DMS153 treated with DMSO at 0.1 percent for 48 hours (cell line): ENCODE measurements around the gene FOXO3.

Experiments used
- DNase-seq: peaks from one replicate; lab custom pipeline; 2025; ENCODE audit not compliant: unreplicated experiment; lab: John Stamatoyannopoulos, UW

The FOXO3 gene

DNA sequence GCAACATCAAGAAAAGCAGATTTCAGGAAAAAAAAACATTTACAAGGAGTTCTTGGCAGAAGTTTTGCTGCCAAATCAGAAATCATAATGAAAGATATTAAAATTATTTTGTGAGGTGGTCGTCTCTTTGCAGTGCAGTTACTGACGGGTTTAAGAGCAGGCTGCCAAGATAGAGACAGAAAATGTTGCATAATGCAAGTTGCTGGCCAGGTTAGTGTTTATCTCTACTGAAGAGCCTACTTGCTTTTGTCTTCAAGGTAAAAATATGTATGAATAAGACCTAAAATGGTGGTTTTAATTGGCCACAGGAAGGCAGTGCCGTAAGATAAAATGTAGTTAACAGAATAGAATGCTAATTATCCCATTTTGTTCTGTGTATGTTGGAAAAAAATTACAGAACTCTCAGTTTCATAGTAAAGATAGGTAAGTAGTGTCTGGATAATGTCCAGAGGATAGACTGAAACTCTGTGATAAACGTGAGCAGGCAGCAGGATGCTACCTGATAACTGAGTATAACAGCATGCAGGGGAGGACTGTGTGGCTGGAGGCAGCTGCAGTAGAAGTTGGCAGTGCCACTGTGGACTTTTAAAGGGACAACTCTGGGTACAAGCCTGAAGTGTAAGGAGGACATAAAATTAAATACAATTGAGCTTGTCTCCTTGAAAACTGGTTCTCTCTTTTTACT, 13.9 kb downstream of the FOXO3 start:
- no peak for DNase-seq

DNA sequence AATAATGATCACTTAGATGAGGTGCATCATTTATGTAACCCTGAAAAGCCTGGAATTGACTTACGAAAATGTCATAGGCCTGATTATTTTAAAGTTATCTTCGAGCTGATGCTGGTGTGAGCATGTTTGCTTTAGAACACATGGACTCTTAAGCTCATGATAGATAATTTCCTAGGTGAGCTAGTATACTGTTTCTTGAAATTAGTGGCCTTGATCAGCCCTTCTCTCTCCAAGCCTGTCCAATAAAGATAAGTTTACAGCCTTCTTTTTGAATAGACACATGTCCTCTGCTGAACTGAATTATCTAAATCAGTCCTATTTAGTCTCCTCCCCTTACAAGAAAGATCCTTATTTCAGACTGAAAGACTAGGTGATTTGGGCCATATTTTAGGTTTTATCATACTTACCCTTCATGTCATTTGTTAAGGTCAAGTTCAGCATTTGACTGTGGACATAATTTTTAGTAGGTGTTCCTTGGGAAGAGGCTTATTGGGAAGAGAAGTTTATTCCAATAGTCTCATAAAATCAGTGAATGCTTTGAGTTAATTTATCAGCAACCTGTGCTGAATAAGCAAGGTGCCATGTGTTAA, 15.3 kb downstream of the FOXO3 start:
- DNase-seq: no peak

DNA sequence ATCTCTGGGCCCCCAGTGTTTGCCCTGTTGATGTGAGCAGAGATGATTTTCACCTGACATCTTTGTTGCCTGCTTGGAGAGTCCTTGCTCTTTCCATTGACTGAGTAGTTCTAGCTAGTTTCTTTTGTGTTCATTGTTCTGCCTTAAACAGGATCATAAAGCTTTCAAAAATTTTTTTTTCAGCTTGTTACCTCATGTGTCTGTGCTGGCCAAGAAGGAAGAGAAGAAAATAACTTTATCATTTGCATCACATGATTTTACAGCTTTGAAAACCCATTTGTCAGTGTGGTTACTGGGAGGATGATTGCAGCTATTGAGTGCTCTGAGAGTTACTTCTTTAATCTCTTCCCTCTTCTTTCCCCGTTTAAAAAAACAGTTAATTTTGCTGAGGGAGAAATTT, 16.0 kb downstream of the FOXO3 start:
- DNase-seq: no peak

DNA sequence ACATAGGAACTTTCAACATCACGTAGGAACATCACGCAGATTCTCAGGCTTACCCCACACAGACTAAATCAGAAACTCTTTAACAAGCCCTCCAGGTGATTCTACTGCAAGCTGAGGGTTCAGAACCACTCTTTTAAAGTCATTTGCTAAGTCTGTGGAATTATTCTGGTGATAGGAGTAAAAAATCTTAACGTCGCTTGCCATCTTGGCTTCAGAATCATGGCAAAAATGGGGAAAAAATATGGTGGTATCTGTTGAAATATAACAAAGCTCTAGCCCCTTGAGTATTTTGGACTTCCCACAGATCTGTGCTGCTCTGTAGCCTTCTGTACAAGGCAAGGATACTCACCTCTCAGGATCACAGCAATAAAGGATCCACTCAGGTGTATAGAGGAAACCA, 17.4 kb downstream of the FOXO3 start:
- no peak for DNase-seq

DNA sequence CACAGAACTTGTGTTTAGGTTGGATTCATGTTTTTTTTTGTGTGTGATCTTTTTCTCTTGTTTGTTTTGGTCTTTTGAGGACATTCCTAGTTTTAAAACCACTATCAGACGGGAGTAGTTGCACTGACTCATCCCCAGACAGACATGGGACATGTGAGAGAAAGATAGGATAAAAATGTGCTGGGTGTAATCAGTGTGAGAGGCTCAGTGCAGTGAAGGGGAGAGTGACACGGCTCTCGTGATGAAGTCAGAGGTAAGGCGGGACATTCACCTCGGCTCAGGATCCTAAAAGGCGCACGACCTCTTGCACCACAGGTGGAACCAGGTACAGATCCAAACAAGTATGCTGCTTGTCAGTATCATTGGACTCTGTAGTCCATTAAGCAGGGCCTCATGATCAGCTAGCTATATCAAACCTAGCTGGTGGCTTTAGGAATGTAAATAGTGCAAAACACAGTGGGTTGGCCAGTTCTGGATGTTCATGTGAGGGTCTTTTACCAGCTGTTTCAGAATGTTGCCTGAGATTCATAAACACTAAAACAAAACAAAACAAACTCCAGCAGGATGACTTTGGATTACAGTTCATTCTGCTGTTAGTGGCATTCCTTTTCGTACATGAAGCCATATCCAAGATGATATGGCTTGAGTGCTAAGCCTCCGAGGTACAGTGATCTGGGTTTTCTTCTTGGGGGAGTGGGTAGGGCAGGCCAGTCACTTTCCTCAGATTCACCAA, 18.0 kb downstream of the FOXO3 start:
- no peak for DNase-seq

DNA sequence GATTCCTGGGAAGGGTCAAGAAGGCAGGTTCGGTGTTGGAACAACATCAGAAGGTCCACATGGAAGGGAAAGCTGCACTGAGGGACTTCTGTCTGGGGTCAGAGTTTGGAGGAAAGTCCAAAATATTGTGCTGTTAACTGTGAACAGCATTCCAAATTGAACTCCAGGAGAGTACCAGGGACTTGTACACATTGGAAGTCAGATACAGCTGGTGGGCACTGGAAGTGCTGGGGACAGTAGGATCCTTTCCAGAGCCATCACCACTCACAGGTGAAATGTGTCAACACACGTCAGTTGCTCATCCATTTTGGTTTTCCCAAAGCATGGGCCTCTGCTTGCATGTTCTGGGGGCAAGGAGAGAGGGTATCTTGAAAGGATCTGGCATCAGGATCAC, 18.6 kb downstream of the FOXO3 start:
- DNase-seq: no peak

DNA sequence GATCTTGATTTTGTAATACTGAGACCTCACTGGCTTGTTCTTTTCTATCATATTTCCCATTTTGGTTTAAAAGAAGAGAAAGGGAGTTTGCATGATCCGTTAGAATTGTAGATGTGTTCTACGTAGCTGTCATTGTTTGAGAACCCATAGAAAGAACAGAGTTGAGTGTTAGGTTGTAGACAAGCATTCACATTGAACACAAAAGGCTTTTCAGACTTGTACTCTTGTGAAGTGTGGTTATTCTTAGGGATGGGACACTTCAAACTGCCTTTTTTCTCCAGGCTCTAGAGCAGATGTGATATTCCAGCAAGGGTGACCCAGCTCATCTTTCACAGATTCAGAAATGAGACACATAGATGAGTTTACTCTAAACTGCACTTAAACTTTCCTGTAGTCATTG, 19.9 kb downstream of the FOXO3 start:
- DNase-seq: no peak

DNA sequence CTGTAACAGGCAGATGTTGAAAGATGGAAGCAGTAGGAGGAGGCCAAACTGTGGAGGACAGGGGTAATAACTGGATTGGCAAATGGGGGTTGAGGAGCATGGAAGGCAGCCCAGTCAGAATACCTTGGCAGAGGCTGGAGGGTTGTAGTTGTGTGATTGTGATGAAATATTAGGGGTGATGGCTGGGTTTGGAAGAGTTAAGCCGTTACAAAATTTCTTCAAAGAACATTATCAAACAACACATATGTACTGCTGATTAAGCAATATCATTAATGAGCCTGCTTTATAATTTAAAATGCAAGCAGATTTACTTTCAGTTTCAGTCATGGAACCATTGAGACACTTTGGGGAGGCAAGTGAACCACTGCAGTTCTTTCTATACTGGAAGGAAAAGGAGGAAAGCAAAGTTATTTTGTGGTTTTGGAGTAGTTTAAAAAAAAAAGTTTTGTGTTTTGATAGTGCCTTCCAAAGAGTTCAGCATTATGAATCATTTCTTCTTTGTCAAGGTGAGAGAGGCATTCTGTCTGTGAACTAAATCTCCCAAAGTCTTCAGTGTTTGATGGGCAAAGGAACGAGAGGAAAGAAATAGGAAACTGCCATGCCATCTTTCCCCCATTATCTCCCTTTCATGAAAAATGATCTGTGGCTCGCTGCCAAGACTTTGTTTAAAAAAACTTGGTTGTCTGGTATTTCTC, 20.7 kb downstream of the FOXO3 start:
- no peak for DNase-seq

DNA sequence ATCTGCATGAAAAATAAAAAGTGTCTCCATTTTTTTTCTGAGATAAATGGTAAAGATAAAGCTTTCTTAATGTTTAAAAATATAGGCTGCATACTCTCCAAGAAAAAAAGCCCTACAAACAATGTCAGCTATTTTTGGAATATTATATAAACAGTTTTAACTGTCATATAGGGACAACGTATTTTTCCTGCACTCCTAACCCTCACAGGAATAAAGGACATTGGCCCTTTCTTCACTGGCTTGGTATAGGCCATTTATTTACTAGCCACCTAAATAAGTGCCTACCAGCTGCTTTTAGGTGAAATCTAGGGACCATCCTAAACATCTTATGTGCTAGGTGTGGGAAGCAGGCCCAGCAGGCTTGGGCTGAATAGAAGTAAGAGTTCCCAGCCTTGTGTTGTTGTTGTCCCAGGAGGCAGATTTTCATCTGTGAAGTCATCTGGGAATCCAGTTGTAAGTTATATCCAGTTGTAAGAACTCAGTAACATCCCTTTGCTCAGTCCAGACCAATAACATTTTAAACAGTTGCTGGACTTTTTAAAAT, 21.3 kb downstream of the FOXO3 start:
- DNase-seq: no peak

DNA sequence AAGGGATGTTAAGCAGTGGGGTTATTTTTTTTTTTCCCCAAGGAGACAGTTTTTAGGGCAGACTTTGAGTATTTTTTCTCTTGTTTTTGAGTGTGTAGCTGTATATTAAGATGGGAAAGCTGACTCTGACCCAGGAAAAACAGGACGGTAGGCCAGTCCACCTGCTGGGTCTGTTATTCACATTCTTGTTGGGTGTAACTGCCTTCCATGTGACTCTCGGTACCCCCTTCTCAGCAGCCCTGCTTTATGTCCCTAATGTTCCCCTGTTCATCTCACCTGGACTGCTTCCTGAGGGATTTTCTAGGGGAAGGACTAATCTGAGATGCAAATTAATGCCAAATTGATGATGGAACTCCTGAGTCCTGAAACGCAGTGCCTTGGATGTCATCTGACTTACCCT, 21.9 kb downstream of the FOXO3 start:
- DNase-seq: no peak

DNA sequence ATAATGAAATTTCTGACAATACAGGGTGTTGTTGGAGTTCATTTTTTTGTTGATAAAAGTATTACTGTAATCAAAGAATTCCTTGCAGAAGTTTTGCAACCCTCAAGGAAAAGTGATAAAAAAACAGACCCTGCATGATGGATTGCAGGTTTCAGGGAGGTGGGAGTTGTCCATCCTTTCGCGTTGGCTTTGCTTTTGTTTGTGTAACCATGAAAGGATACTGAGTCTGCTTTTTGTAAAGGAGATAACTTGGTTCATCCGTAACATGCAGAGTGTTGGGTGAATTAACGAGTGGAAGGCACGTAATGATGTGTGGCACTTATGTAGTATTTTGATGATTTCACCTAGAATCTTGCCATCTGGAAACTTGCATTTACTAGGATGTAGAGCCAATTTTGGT, 23.6 kb downstream of the FOXO3 start:
- no peak for DNase-seq

DNA sequence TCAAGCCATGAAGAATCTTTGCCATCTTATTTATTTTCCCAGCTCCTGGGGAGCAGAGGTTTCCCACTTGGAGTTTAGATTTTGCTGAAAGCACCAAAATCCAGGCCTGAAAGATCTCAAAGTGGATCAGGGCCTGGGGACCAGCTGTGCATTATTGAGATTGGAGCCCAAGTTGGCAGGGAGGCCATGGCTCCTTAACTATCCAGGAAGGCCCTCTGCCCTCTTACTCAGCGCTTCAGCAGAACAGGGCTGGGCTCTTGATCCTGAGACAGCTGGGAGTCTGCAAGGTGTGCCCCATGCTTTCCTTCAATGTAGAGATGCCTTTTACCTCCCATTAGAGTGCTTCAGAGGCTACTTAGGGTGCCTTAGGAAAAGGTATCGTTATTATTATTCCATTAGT, 24.6 kb downstream of the FOXO3 start:
- DNase-seq: no peak

DNA sequence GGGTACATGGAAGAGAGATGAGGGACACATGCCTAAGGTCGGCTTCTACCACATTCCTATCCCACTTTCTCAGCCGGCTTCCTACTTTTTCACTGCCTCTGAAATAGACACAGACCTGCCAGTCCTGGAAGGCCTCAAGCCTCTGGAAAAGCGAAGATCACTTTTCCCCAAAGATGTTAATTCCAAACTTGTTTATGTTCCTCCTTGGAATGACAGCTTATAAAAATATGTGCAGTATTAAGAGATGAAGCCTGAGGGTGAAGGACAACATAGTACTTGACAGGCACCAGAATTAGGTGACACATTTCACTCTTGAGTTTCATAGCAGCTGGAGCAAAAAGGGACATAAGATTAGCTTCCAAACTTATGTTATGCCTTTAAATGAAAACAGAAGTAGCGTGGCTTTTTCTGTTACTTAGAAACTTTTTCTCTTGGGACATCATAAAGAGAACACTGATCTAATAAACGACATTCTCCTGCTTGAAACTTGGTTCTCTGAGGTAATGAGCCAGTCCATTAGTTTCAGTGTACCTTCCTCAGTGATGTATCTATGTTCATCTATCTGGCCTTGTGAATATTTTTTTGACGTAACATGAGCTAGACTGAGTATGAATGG, 25.3 kb downstream of the FOXO3 start:
- DNase-seq: no peak

DNA sequence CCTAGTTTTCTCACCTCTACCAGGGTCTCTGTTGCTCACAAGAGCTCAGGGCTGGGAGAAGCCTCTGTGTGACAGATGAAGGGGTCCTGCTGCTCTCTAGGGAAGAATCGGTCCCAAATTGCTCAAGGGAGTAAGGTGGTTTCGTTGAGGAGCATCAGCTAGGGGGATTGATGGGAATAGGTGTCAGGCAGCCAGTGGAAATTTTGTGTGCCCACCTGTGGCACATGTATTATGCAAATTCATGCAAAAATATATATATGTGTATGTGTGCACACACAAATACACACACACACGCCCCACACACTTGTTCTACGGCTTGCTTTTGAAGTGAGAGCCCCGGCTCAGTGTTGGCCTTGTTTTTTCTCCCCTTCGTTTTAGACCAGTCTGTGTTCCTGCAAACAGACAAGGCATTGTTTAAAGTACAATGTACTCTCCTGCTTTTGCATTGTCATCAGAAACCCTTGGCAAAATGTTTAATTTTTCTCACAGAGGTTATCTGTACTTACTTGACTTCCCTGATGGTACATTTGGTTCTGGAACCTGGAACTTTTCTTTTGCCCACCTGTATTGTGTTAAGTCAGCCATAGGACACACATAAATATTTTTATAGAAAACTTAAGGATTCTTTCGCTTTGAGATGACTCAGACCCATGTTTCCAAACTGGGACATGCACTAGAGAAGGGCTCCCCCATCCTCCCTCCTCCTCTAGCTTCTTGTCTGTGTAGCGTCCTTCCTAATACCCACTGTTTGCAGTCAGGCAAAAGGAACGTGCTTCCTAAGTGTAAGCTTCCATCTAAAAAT, 26.7 kb downstream of the FOXO3 start:
- no peak for DNase-seq

DNA sequence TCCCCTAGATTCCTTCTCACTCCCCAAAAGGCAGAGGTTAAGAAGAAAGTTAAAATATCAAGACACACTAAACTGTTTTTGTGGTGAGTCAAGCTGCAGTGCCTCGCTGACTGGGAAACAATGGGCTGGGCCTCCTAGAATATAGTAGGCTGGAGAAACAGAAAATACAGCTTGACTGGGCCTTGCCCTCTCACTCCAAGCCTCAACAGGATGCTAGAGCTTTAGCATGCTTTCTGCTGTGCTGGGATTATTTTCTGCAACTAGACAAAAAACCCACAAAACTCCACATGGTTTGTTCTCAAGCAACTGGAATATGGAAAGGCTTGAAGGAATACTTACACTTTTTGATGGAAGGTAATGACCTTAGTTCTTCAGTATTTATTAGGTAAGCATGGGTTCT, 27.9 kb downstream of the FOXO3 start:
- no peak for DNase-seq

DNA sequence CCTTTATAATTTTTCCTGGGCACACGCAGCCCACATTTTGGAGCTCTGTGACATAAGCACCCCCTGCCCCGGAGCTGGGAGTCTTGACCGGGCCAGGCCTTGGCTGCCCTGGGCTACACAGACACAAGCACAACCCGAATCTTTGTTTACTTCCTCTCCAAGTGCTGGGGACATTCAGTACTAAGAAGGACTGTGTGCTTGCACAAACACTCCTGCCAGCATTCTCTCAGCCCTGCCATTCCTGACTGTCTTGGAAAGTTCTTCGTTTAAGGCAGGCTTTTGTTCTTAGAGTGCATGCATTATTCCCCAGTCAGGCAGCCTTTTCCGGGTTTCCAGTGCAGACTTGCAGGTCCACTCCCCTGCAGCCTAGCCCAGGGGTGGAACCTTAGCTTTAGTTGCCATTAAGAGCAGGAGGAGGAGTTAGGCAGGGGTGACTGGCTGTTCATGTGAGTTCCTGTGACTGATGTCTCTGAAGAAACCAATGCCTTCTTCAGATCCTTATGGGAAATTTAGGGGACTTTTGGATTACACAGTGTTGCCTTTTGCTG, 28.6 kb downstream of the FOXO3 start:
- peak; percentile 28 for DNase-seq

DNA sequence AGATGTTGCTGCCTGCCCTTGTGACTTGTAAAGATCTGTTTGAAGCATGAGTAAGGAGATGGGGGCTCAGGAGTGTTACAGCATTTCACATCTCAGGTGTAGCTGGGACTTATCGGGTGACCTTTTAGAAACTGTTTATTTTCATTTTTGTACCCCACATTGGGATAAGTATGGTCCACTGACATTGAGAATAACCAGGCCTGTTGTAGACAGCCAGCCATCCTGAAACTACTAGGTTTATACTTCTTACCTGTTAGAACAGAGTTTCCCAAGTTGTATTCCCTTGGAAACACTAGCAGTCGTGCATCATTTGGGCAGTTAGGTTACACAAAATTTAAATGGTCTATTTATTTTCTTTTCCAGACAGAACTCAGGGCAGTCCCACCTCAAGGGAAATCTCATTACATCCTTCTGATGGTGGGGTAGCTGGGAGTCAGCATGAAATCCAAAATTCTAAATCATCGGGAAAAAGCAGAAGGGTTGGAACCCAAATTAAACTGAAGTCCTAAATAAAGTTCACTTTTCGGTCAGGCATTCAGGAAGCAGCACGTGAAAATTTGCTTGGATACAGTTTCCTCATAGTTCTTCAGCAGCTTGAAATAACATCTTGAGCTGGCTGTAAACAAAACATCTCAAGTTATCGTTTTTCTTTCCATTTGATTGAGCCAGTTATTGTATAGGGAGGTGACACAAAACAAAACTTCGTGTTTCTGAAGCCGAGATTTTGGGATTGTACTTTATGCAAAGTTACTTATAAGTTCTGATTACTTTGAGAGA, 30.5 kb downstream of the FOXO3 start:
- no peak for DNase-seq

DNA sequence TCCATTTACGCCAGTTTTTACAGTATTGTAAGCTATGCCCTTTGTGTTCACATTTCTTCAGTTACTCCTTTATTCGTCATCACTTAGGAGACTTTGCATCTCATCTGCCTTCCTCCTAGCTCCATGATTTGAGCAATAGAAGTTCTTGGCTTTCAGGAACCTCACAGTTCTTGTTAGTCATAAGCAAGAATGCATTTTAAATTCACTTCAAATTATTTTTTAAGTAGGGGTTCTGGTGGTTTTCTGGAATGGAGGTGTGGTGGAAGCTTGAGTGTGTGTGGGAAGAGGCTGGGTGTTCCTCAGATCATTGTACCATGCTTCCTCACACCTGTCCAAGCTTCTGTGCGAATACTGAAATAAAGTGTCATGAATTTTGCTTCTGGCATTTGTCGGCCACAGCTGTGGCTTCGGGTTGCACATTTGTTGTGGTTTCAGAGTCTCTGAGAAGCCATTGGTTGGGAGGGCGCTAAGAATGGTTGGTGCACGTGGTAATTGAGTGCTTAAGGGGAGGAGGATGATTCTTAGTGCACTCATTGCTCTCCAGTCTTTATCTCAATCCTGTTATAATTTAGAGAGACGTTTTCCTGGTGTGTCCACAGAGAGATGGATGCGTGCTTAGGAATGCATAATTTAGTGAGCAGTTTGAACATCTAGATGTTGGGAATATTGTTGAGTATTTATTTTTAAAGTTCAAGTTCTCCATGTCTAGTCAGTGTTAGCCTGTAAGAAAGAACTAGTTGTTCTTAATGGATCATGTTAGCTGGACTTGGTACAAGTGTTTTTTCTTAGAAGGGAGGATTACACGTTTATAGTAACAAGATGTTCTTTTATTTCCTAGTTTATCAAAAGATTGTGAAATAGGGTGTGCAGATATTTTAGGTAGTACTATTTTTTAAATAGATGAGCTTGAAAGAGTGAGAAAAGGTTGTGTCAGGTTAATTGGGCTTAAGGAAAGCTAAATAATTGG, 31.9 kb downstream of the FOXO3 start:
- no peak for DNase-seq
